Peyer's patch (tissue), 4 donors: ENCODE measurements around the gene ENTPD1.

Experiments
- POLR2A ChIP-seq, 2 donors: fragments of 450-650 bp; IDR thresholded peaks; one replicate each; pipeline ENCODE4 v1.5.1; 2017; ENCODE audit warnings: antibody characterized with exemption in 2 of 2, mild to moderate bottlenecking in 2 of 2, moderate library complexity in 2 of 2
- TF ChIP-seq, protein P1 (sequence below), 6 experiments: fragments of 450-650 bp in 4 of 6; fragments of 200-600 bp in 2 of 6; sonication (generic) in 1 of 6; IDR thresholded peaks; one replicate each; pipeline ENCODE4 v1.5.1; 2017 to 2019; ENCODE audit warnings: antibody characterized with exemption in 6 of 6, mild to moderate bottlenecking in 3 of 6, moderate library complexity in 1 of 6

DNA sequence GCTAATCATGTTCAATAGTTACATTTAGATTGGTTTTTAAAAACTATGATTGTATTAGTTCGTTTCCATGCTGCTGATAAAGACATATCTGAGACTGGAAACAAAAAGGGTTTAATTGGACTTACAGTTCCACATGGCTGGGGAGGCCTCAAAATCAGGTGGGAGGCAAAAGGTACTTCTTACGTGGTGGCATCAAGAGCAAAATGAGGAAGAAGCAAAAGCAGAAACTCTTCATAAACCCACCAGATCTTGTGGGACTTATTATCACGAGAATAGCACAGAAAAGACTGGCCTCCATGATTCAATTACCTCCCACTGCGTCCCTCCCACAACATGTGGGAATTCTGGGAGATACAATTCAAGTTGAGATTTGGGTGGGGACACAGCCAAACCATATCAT, 117.7 kb downstream of the ENTPD1 start:
- TF ChIP-seq, protein P1, sequence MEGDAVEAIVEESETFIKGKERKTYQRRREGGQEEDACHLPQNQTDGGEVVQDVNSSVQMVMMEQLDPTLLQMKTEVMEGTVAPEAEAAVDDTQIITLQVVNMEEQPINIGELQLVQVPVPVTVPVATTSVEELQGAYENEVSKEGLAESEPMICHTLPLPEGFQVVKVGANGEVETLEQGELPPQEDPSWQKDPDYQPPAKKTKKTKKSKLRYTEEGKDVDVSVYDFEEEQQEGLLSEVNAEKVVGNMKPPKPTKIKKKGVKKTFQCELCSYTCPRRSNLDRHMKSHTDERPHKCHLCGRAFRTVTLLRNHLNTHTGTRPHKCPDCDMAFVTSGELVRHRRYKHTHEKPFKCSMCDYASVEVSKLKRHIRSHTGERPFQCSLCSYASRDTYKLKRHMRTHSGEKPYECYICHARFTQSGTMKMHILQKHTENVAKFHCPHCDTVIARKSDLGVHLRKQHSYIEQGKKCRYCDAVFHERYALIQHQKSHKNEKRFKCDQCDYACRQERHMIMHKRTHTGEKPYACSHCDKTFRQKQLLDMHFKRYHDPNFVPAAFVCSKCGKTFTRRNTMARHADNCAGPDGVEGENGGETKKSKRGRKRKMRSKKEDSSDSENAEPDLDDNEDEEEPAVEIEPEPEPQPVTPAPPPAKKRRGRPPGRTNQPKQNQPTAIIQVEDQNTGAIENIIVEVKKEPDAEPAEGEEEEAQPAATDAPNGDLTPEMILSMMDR (IDR thresholded peaks at IDR 0.05) = no peak
- TF ChIP-seq POLR2A (IDR thresholded peaks at IDR 0.05) = no peak
